H9 (cell line): ENCODE results near the gene MYO1D. TPM values are rescaled to one million over a fixed set of nuclear protein-coding genes. Genes with fewer than 3 reads are reported as not detected.

ENCODE experiments used
- DNase-seq: peaks from one replicate; pipeline ENCODE4 v3.0.0-alpha.2; 2017
- H2AFZ ChIP-seq: one replicate; pipeline ENCODE4 v1.6.1; 2013; ENCODE audit warnings: mild to moderate bottlenecking, low read length, control low read depth, moderate library complexity
- H2AK5ac ChIP-seq: 2 replicates; pipeline ENCODE4 v1.6.1; 2013; ENCODE audit warnings: low read length, control low read depth, mixed read lengths; ENCODE audit not compliant: insufficient read length
- H2BK120ac ChIP-seq: one replicate; pipeline ENCODE4 v1.6.1; 2013; ENCODE audit warnings: low read depth, mild to moderate bottlenecking, low read length, control low read depth, inconsistent platforms; ENCODE audit not compliant: poor library complexity, severe bottlenecking
- H2BK12ac ChIP-seq: 2 replicates; pipeline ENCODE4 v1.6.1; 2013; ENCODE audit warnings: low read length, control low read depth, mixed read lengths, low read depth; ENCODE audit not compliant: insufficient read length
- H2BK15ac ChIP-seq: 2 replicates; pipeline ENCODE4 v1.6.1; 2013; ENCODE audit warnings: low read depth, low read length, control low read depth
- H2BK20ac ChIP-seq: one replicate; pipeline ENCODE4 v1.6.1; 2013; ENCODE audit warnings: low read depth, mild to moderate bottlenecking, low read length, control low read depth, inconsistent platforms; ENCODE audit not compliant: poor library complexity, severe bottlenecking
- H2BK5ac ChIP-seq: 2 replicates; pipeline ENCODE4 v1.6.1; 2013; ENCODE audit warnings: low read length, control low read depth, mixed read lengths; ENCODE audit not compliant: insufficient read length
- H3K14ac ChIP-seq: 2 replicates; pipeline ENCODE4 v1.6.1; 2013; ENCODE audit warnings: low read length, control low read depth; ENCODE audit not compliant: insufficient read depth
- H3K18ac ChIP-seq: 2 replicates; pipeline ENCODE4 v1.6.1; 2013; ENCODE audit warnings: low read depth, mild to moderate bottlenecking, mixed read lengths, low read length, control low read depth; ENCODE audit not compliant: insufficient read length
- H3K23ac ChIP-seq: 2 replicates; pipeline ENCODE4 v1.6.1; 2013; ENCODE audit warnings: low read length, control low read depth, mixed read lengths, low read depth; ENCODE audit not compliant: insufficient read length
- H3K23me2 ChIP-seq: 2 replicates; pipeline ENCODE4 v1.6.1; 2013; ENCODE audit warnings: low read depth, mild to moderate bottlenecking, mixed read lengths, low read length, control low read depth; ENCODE audit not compliant: insufficient read length, poor library complexity, severe bottlenecking
- H3K27ac ChIP-seq: 2 replicates; pipeline ENCODE4 v1.5.1; 2013; ENCODE audit warnings: low read length, control low read depth, mixed read lengths, low read depth; ENCODE audit not compliant: insufficient read length
- H3K27me3 ChIP-seq: 2 replicates; pipeline ENCODE4 v1.6.1; 2013; ENCODE audit warnings: low read length, control low read depth, inconsistent platforms; ENCODE audit not compliant: insufficient read depth
- H3K4ac ChIP-seq: 2 replicates; pipeline ENCODE4 v1.6.1; 2013; ENCODE audit warnings: low read depth, mild to moderate bottlenecking, control low read depth, inconsistent platforms, low read length, moderate library complexity
- H3K4me1 ChIP-seq: 2 replicates; pipeline ENCODE4 v1.6.1; 2013; ENCODE audit warnings: low read length, control low read depth, inconsistent platforms; ENCODE audit not compliant: insufficient read depth
- H3K4me2 ChIP-seq: 2 replicates; pipeline ENCODE4 v1.6.1; 2013; ENCODE audit warnings: low read length, control low read depth, mixed read lengths; ENCODE audit not compliant: insufficient read length, insufficient read depth
- H3K56ac ChIP-seq: 2 replicates; pipeline ENCODE4 v1.6.1; 2013; ENCODE audit warnings: low read depth, mild to moderate bottlenecking, mixed read lengths, low read length, control low read depth; ENCODE audit not compliant: insufficient read length
- H3K79me1 ChIP-seq: 2 replicates; pipeline ENCODE4 v1.6.1; 2013; ENCODE audit warnings: low read depth, mild to moderate bottlenecking, moderate library complexity, low read length, control low read depth, inconsistent platforms; ENCODE audit not compliant: insufficient read depth, poor library complexity, severe bottlenecking
- H3K79me2 ChIP-seq: 2 replicates; pipeline ENCODE4 v1.6.1; 2013; ENCODE audit warnings: low read length, control low read depth, inconsistent platforms; ENCODE audit not compliant: insufficient read depth
- H3K9ac ChIP-seq: 2 replicates; pipeline ENCODE4 v1.6.1; 2013; ENCODE audit warnings: low read length, control low read depth, mixed read lengths; ENCODE audit not compliant: insufficient read length; ENCODE audit errors: extremely low read depth
- H3K9me3 ChIP-seq: one replicate; pipeline ENCODE4 v1.6.1; 2013; ENCODE audit warnings: low read depth, low read length, inconsistent platforms; ENCODE audit not compliant: control insufficient read depth
- H3T11ph ChIP-seq: one replicate; pipeline ENCODE4 v1.6.1; 2013; ENCODE audit warnings: mild to moderate bottlenecking, low read length, control low read depth, inconsistent platforms
- H4K20me1 ChIP-seq: one replicate; pipeline ENCODE4 v1.6.1; 2013; ENCODE audit not compliant: control insufficient read depth, insufficient read length, insufficient read depth
- H4K5ac ChIP-seq: 2 replicates; pipeline ENCODE4 v1.6.1; 2013; ENCODE audit warnings: low read depth, mild to moderate bottlenecking, mixed read lengths, low read length, control low read depth; ENCODE audit not compliant: insufficient read length
- H4K8ac ChIP-seq: replicated peaks from 2 replicates; pipeline ENCODE4 v1.6.1; 2013; ENCODE audit warnings: low read length, control low read depth, mixed read lengths, low read depth; ENCODE audit not compliant: insufficient read length
- H4K91ac ChIP-seq: 2 replicates; pipeline ENCODE4 v1.6.1; 2013; ENCODE audit warnings: low read depth, mild to moderate bottlenecking, moderate library complexity, mixed read lengths, low read length, control low read depth; ENCODE audit not compliant: insufficient read length
- H3K27ac Mint-ChIP-seq, 3 experiments: 2 replicates in 2 of 3; 3 replicates in 1 of 3; pipeline ENCODE4 v1.8.0; 2020 to 2021; ENCODE audit warnings: mixed read lengths in 3 of 3, mild to moderate bottlenecking in 1 of 3, moderate library complexity in 1 of 3
- H3K27me3 Mint-ChIP-seq: 2 replicates; pipeline ENCODE4 v1.8.0; 2021; ENCODE audit warnings: low read depth, mild to moderate bottlenecking, moderate library complexity, mixed read lengths
- H3K36me3 Mint-ChIP-seq, 3 experiments: 2 replicates in 2 of 3; 3 replicates in 1 of 3; pipeline ENCODE4 v1.8.0; 2020 to 2021; ENCODE audit warnings: low read depth in 3 of 3, mixed read lengths in 3 of 3; ENCODE audit not compliant: insufficient read depth in 1 of 3
- H3K4me1 Mint-ChIP-seq, 2 experiments: 2 replicates each; pipeline ENCODE4 v1.8.0; 2020; ENCODE audit warnings: mixed read lengths in 2 of 2
- H3K4me3 Mint-ChIP-seq, 2 experiments: 2 replicates in 1 of 2; 3 replicates in 1 of 2; pipeline ENCODE4 v1.8.0; 2020 to 2021; ENCODE audit warnings: mild to moderate bottlenecking in 2 of 2, mixed read lengths in 2 of 2, moderate library complexity in 1 of 2
- H3K9me3 Mint-ChIP-seq, 2 experiments: 2 replicates in 1 of 2; 3 replicates in 1 of 2; pipeline ENCODE4 v1.8.0; 2020; ENCODE audit warnings: mild to moderate bottlenecking in 2 of 2, mixed read lengths in 2 of 2, moderate library complexity in 1 of 2
- CTCF ChIP-seq: fragments of 200-600 bp; sonication (generic); conservative IDR thresholded peaks from 3 replicates; pipeline ENCODE4 v1.8.0; 2021; ENCODE audit warnings: antibody characterized with exemption, mild to moderate bottlenecking
- WGBS: extraction: QIAGEN DNeasy Blood & Tissue Kit; methylation state at CpG from one replicate; pipeline ENCODE4 v1.1.7; 2013; ENCODE audit warnings: missing lambda C conversion rate, low lambda C conversion rate, mixed read lengths; ENCODE audit not compliant: insufficient read length; ENCODE audit errors: extremely low coverage; 5-methylcytosine and 5-hydroxymethylcytosine counted together
- total RNA-seq: library from RNA; stranded (reverse); gene quantifications from 2 replicates; pipeline ENCODE4 v1.2.1, GENCODE V29; 2021

Gene MYO1D
- total RNA-seq, 1 experiment from 2014 or later, result 19.0 TPM

DNA sequence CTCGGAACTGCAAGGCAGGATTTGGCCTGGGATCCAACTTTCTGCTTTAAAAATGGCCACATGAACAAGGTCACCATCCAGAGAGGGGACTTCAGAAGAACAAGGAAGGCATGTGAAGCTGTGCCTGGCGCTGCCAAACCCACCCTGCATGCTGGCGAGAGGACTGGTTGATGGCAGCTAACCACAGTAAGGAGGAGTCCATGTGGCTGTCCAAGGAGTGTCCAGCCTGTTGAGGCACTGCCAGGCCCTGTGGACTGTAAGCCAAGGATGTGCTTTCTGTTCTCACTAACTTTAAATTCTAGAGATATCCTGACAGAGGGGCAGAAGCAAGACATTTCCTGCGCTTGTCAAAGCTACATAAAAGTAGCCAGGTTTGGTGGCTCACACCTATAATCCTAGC, 349.8 kb downstream of the MYO1D start:
- H3K79me1 ChIP-seq, result no peaks in the 10 kb centered on the region
- no peaks in the 10 kb centered on the region for H3K23me2 ChIP-seq
- H3T11ph ChIP-seq, result no peak overlapping the region
- H3K9me3 Mint-ChIP-seq, result no peaks in the 10 kb centered on the region
- H3K79me2 ChIP-seq, result no peaks in the 10 kb centered on the region
- no peak overlapping the region for H2BK15ac ChIP-seq
- H3K9me3 ChIP-seq, result no peaks in the 10 kb centered on the region
- no peak overlapping the region for H2BK5ac ChIP-seq
- H4K91ac ChIP-seq, result no peak overlapping the region
- no peak for TF ChIP-seq CTCF
- no peak overlapping the region for H3K9ac ChIP-seq
- no peak overlapping the region for H3K23ac ChIP-seq
- no peak overlapping the region for H3K4me2 ChIP-seq
- H2BK120ac ChIP-seq, result no peak overlapping the region
- H3K14ac ChIP-seq, result no peak overlapping the region
- DNase-seq, result no peak
- H3K56ac ChIP-seq, result no peak overlapping the region
- H3K4me1 Mint-ChIP-seq, result peaks cover 18 to 22% of the 10 kb centered on the region in 2 experiments
- peak overlapping the region in 1 of 3 experiments; percentile 30; a peak in 2 of 7 replicates for H3K27ac Mint-ChIP-seq
- no peak overlapping the region for H2AK5ac ChIP-seq
- H3K18ac ChIP-seq, result no peak overlapping the region
- no peak overlapping the region for H4K5ac ChIP-seq
- H3K27me3 ChIP-seq, result no peaks in the 10 kb centered on the region
- H3K36me3 Mint-ChIP-seq, result no peaks in the 10 kb centered on the region
- peaks cover 7% of the 10 kb centered on the region; the same call in 1 of the 2 replicates for H3K4me1 ChIP-seq
- H4K8ac ChIP-seq, result no peak overlapping the region
- no peaks in the 10 kb centered on the region for H4K20me1 ChIP-seq
- H3K4me3 Mint-ChIP-seq, result no peak overlapping the region
- WGBS, result no CpG with 5 or more reads among the region's 4 CpGs
- H3K4ac ChIP-seq, result no peak overlapping the region
- H2BK20ac ChIP-seq, result no peak overlapping the region
- no peak overlapping the region for H2BK12ac ChIP-seq
- H2AFZ ChIP-seq, result no peak overlapping the region
- H3K27me3 Mint-ChIP-seq, result no peaks in the 10 kb centered on the region
- no peak overlapping the region for H3K27ac ChIP-seq
